Femur (tissue), 1 donor: ENCODE results near the gene SOWAHA.

Source experiments
- DNase-seq: peaks from one replicate; pipeline ENCODE4 v3.0.0-alpha.2; 2017

The SOWAHA gene

GRCh38 chr5:132812781-132813598 is at the start of gene SOWAHA:
Gene SOWAHA (plus strand): TSS chr5:132813302. CDS start chr5:132813622, 320 bp downstream.
- no peak for DNase-seq

- DNase-seq = no peak
Measured at GRCh38 chr5:132764051-132764450, 49.1 kb upstream of the SOWAHA start.

- DNase-seq = no peak
Measured at GRCh38 chr5:132764671-132765238, 48.3 kb upstream of the SOWAHA start.

GRCh38 chr5:132765311-132766019 is 47.6 kb upstream of the SOWAHA start:
- DNase-seq = no peak

GRCh38 chr5:132766020-132766805 is 46.9 kb upstream of the SOWAHA start:
- no peak for DNase-seq

GRCh38 chr5:132766806-132767055 is 46.4 kb upstream of the SOWAHA start:
- no peak for DNase-seq

GRCh38 chr5:132767150-132767549 is 46.0 kb upstream of the SOWAHA start:
- no peak for DNase-seq

GRCh38 chr5:132768485-132768868 is 44.6 kb upstream of the SOWAHA start:
- no peak for DNase-seq

- no peak for DNase-seq
Measured at GRCh38 chr5:132770476-132771159, 42.5 kb upstream of the SOWAHA start.

GRCh38 chr5:132771503-132771998 is 41.6 kb upstream of the SOWAHA start:
- no peak for DNase-seq

- DNase-seq = no peak
Measured at GRCh38 chr5:132772291-132773070, 40.6 kb upstream of the SOWAHA start.

- no peak for DNase-seq
Measured at GRCh38 chr5:132773114-132773513, 40.0 kb upstream of the SOWAHA start.

- no peak for DNase-seq
Measured at GRCh38 chr5:132773601-132774355, 39.3 kb upstream of the SOWAHA start.

GRCh38 chr5:132774406-132774805 is 38.7 kb upstream of the SOWAHA start:
- no peak for DNase-seq

- DNase-seq = no peak
Measured at GRCh38 chr5:132774896-132775295, 38.2 kb upstream of the SOWAHA start.

GRCh38 chr5:132775476-132775961 is 37.6 kb upstream of the SOWAHA start:
- DNase-seq = no peak

- DNase-seq = peak; percentile 67
Measured at GRCh38 chr5:132776131-132776937, 36.8 kb upstream of the SOWAHA start.

- DNase-seq = no peak
Measured at GRCh38 chr5:132776938-132777208, 36.2 kb upstream of the SOWAHA start.

GRCh38 chr5:132777209-132778069 is 35.7 kb upstream of the SOWAHA start, which contains the start of gene SEPTIN8:
Gene SEPTIN8 (minus strand): TSS chr5:132777239. CDS start chr5:132777137, 102 bp downstream.
- peak; percentile 80 for DNase-seq
